Lower lobe of right lung (tissue), 2 donors: ENCODE measurements around the gene B4GALT2. TPM values are rescaled to one million over a fixed set of nuclear protein-coding genes. Genes with fewer than 3 reads are reported as not detected.

Source experiments
- ATAC-seq, 2 donors: fragments of 200-7000 bp; cut with Tn5 transposase; one replicate each; pipeline ENCODE4 v1.9.1; 2020 to 2022; ENCODE audit warnings: mild to moderate bottlenecking in 2 of 2, moderate library complexity in 2 of 2
- DNase-seq: peaks from one replicate; pipeline ENCODE4 v3.0.0-alpha.2; 2020
- H3K27ac ChIP-seq: fragments of 200-600 bp; one replicate; pipeline ENCODE4 v1.8.0; 2022
- H3K27me3 ChIP-seq: fragments of 200-600 bp; one replicate; pipeline ENCODE4 v1.8.0; 2022; ENCODE audit warnings: low read depth
- H3K36me3 ChIP-seq: fragments of 200-600 bp; one replicate; pipeline ENCODE4 v1.8.0; 2022; ENCODE audit warnings: mild to moderate bottlenecking
- H3K4me1 ChIP-seq: fragments of 200-600 bp; one replicate; pipeline ENCODE4 v1.8.0; 2022
- H3K4me3 ChIP-seq: fragments of 200-600 bp; one replicate; pipeline ENCODE4 v1.8.0; 2022; ENCODE audit warnings: mild to moderate bottlenecking
- H3K9me3 ChIP-seq: fragments of 200-600 bp; one replicate; pipeline ENCODE4 v1.8.0; 2022
- intact Hi-C: fragments of 100-400 bp; cut with DNase I; formaldehyde crosslinking; loops from one replicate; pipeline ENCODE4 v1.11.0; 2022
- total RNA-seq: library from RNA; stranded (reverse); fragmentation: NEBNext Ultra II Directional; extraction: Animal tissue kit (Norgen Biotek cat#: 25700); gene quantifications from one replicate; pipeline ENCODE4 v1.2.1, GENCODE V29; 2021
- TF ChIP-seq, protein P1 (sequence below): fragments of 200-600 bp; IDR thresholded peaks from one replicate; pipeline ENCODE4 v1.8.0; 2022; ENCODE audit warnings: antibody characterized with exemption, mild to moderate bottlenecking
- donor health status: DM: no; HTN: yes; CAD: no; lungs with severe emphysema.

Gene B4GALT2
- total RNA-seq, 1 donor from 2014 or later = 17.3 TPM

DNA sequence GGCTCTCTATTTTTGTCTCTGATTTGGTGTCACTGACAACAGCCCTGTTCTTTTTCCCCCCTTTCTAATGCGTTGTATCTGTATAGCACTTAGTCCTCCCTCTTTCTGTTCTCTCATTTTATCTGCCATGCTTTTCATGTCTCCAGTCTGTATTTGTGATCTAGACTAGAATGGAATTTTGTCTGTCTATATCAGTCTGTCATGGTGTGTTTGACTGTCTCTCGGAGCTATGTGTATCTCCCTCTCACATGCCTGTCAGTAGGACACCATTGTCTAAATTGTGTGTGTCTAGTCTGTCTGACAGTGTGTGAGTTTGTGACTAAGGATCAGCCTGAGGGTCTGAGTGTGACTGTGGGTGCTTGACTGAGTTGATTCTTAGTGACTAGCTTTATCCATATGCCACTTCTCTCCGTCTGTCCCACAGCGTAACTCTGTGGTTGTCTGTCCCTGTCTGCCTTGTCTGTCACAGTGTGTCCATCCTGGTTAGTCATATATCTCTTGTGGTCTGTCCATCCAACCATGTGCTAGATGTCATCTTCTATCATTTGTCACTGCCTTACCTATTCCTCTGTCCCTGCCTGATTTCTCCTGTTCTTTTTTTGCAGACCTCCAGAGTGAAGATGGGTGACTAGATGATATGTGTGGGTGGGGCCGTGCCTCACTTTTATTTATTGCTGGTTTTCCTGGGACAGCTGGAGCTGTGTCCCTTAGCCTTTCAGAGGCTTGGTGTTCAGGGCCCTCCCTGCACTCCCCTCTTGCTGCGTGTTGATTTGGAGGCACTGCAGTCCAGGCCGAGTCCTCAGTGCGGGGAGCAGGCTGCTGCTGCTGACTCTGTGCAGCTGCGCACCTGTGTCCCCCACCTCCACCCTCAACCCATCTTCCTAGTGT is 1.4 kb upstream of the B4GALT2 start:
- DNase-seq (no peak), ATAC-seq (no peak)
- peaks cover 26% of the 10 kb centered on the region for H3K36me3 ChIP-seq
- no peak overlapping the region for H3K27ac ChIP-seq
- TF ChIP-seq, protein P1, sequence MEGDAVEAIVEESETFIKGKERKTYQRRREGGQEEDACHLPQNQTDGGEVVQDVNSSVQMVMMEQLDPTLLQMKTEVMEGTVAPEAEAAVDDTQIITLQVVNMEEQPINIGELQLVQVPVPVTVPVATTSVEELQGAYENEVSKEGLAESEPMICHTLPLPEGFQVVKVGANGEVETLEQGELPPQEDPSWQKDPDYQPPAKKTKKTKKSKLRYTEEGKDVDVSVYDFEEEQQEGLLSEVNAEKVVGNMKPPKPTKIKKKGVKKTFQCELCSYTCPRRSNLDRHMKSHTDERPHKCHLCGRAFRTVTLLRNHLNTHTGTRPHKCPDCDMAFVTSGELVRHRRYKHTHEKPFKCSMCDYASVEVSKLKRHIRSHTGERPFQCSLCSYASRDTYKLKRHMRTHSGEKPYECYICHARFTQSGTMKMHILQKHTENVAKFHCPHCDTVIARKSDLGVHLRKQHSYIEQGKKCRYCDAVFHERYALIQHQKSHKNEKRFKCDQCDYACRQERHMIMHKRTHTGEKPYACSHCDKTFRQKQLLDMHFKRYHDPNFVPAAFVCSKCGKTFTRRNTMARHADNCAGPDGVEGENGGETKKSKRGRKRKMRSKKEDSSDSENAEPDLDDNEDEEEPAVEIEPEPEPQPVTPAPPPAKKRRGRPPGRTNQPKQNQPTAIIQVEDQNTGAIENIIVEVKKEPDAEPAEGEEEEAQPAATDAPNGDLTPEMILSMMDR = no peak
- intact Hi-C loops = no loop called here
- H3K9me3 ChIP-seq = no peaks in the 10 kb centered on the region
- H3K4me1 ChIP-seq = peaks cover 51% of the 10 kb centered on the region
- no peaks in the 10 kb centered on the region for H3K27me3 ChIP-seq
- H3K4me3 ChIP-seq = no peak overlapping the region

DNA sequence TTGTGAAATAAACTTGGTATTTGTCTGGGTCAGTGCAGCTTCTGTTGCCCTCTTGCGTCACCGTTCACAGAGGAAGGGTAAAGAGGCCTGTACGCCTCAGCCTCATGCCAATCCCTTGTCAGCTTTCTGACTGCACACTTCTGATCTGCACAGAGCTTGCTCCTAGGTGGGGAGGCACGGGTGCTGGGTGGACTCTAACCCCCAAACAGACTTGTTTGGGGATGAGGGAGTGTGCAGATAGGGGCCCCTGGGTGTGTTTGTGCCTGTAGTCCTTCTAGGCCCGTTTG is 803 bp upstream of the B4GALT2 start:
- intact Hi-C loops = no loop called here
- peaks cover 51% of the 10 kb centered on the region for H3K4me1 ChIP-seq
- H3K36me3 ChIP-seq = peaks cover 25% of the 10 kb centered on the region
- no peak overlapping the region for H3K27ac ChIP-seq
- DNase-seq = no peak
- no peak overlapping the region for H3K4me3 ChIP-seq
- H3K27me3 ChIP-seq = no peaks in the 10 kb centered on the region
- TF ChIP-seq, protein P1 = no peak
- no peak for ATAC-seq
- no peaks in the 10 kb centered on the region for H3K9me3 ChIP-seq

DNA sequence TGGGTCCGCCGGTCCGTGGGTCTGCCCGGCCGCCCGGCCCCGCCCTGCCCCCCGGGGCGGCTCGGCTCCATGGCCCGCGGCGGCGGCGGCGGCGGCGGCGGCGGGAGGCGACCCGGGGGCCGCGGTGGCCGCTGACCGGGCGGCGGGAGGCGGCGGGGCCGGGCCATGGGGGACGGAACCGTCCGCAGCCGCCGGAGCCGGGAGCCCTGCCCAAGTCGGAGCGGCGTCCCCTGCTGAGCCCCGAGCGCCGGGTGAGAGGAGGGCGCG is 184 bp downstream of the B4GALT2 start:
- Histone ChIP-seq H3K27me3 (no peaks in the 10 kb centered on the region), H3K27ac (peak overlapping the region; percentile 65), H3K9me3 (no peaks in the 10 kb centered on the region), H3K4me3 (peak overlapping the region; percentile 80), H3K4me1 (peaks cover 47% of the 10 kb centered on the region), H3K36me3 (peaks cover 25% of the 10 kb centered on the region)
- ATAC-seq (no peak), DNase-seq (no peak)
- intact Hi-C loops = no loop called here
- TF ChIP-seq, protein P1 = no peak

DNA sequence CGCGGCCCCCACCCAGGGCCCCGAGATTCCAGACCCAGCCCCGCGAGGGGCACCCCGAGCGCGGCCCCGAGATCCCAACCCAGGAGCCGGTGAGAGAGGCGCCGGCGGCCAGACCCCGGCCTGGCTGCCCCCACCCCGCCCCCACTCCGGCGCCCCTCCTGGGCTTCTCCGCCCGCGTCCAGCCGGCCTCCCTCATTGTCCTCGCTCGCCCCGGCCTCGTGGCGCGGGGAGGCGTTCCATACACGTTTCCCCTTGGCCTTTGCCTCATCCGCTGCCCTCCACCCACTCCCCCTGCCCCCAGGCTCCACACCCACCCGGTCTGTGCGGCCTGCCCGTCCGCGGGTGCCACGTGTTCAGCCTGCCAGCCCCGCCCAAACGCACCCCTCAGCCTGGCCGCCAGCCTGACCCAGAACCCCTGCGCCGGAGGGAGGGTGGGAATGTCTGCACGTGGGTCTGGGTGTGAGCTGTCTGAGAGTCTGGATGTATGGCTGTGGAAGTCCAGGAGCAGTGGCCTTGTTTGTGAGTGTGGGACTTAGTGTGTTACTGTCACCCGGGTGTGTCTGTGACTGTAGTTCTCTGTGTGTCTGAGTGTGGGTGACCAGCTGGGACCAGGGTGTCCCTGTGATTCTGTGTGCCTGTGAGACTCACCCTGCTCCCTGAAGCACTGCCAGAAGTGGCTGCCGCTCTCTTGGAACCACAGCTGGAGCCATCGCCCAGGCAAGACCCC is 681 bp downstream of the B4GALT2 start:
- H3K4me1 ChIP-seq = peaks cover 44% of the 10 kb centered on the region
- peak overlapping the region; percentile 80 for H3K4me3 ChIP-seq
- peaks cover 26% of the 10 kb centered on the region for H3K36me3 ChIP-seq
- TF ChIP-seq, protein P1 = no peak
- peak; percentile 9 to 34 for ATAC-seq
- intact Hi-C loops = no loop called here
- H3K9me3 ChIP-seq = no peaks in the 10 kb centered on the region
- DNase-seq = no peak
- H3K27me3 ChIP-seq = no peaks in the 10 kb centered on the region
- H3K27ac ChIP-seq = peak overlapping the region; percentile 65

DNA sequence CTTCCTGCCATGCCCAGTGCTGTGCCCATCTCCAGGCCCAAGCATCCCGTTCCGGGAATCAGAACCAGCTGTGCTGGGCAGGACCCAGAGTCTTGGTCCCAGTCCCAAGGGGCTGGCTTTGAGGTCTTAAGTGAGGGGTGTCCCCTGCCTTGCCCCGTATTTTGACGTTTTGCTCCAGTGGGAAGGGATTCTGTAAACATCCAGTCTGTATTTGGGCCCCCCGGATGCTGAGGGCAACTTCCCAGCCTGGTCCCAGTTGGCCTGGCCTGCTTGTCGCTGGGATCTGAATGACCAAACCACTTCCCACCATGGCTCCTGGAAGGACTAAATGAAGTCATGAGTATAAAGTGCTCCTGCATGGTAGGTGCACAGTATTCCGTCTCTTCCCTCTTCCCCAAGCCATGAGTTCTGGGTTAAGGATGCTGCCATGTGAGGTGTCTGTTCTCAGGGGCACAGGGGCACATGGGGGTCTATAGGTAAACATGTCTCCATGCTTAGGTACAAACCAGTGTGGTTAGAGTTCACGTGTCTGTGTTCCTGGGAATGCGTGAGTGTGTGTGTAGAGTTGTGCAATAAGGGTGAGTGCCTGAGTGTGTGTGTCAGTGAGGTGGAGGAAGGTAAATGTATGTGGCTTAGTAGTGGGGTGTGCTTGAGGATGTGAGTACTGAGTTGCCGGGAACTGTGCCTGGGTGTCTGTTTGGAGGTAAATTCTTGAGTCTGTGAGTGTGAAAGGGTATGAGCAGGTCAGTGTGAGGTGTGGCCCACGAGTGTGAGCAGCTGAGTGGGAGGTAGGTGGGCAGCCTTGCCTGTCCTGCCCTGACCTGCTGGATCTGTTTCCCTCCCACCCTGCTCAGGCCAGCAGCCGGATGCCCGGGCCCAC is 1.5 kb downstream of the B4GALT2 start:
- intact Hi-C loops = no loop called here
- peak overlapping the region; percentile 80 for H3K4me3 ChIP-seq
- H3K36me3 ChIP-seq = peaks cover 30% of the 10 kb centered on the region
- TF ChIP-seq, protein P1 = no peak
- no peaks in the 10 kb centered on the region for H3K9me3 ChIP-seq
- peak overlapping the region; percentile 65 for H3K27ac ChIP-seq
- H3K4me1 ChIP-seq = peaks cover 42% of the 10 kb centered on the region
- ATAC-seq = peak in 1 of 2 donors; percentile 29
- no peak for DNase-seq
- H3K27me3 ChIP-seq = no peaks in the 10 kb centered on the region
